ENCODE measurements around the gene FBXO45.
"Not testable (repeated sequence)": the region's sequence is repeated elsewhere in the genome, so short reads cannot be mapped to it uniquely, and the experiment has no call there.

FBXO45 gene

GRCh38 chr3:196568246-196569002 is at the start of gene FBXO45, which contains the start of gene WDR53:
Gene FBXO45 (plus strand): TSS chr3:196568660. CDS start chr3:196568985, 325 bp downstream.
Gene WDR53 (minus strand): TSS chr3:196568554. CDS start chr3:196561475, 7,079 bp downstream.
- DNase-seq = peak; percentile 98

GRCh38 chr3:196518966-196519717 is 49.3 kb upstream of the FBXO45 start:
- peak; percentile 74 for DNase-seq

GRCh38 chr3:196519718-196520082 is 48.8 kb upstream of the FBXO45 start:
- no peak for DNase-seq

GRCh38 chr3:196521291-196521690 is 47.2 kb upstream of the FBXO45 start:
- not testable (repeated sequence) for DNase-seq

- DNase-seq = no peak
These were observed 44.6 kb upstream of the FBXO45 start for GRCh38 chr3:196523841-196524240.

- DNase-seq = no peak
These were observed 43.9 kb upstream of the FBXO45 start for GRCh38 chr3:196524527-196524926.

GRCh38 chr3:196525141-196525540 is 43.3 kb upstream of the FBXO45 start:
- no peak for DNase-seq

- peak; percentile 41 for DNase-seq
These were observed 39.7 kb upstream of the FBXO45 start for GRCh38 chr3:196528639-196529233.

- DNase-seq = no peak
These were observed 37.0 kb upstream of the FBXO45 start for GRCh38 chr3:196531418-196531817.

GRCh38 chr3:196533260-196533681 is 35.2 kb upstream of the FBXO45 start:
- DNase-seq = no peak

- DNase-seq = no peak
These were observed 31.0 kb upstream of the FBXO45 start for GRCh38 chr3:196537319-196537984.

- DNase-seq = no peak
These were observed 26.6 kb upstream of the FBXO45 start for GRCh38 chr3:196541684-196542445.

- no peak for DNase-seq
These were observed 23.9 kb upstream of the FBXO45 start for GRCh38 chr3:196544491-196544992.

GRCh38 chr3:196546537-196546936 is 21.9 kb upstream of the FBXO45 start:
- no peak for DNase-seq

- DNase-seq = no peak
These were observed 21.4 kb upstream of the FBXO45 start for GRCh38 chr3:196547067-196547466.

- not testable (repeated sequence) for DNase-seq
These were observed 19.1 kb upstream of the FBXO45 start for GRCh38 chr3:196549312-196549711.

- DNase-seq = not testable (repeated sequence)
These were observed 18.3 kb upstream of the FBXO45 start for GRCh38 chr3:196550172-196550571.

GRCh38 chr3:196552253-196552652 is 16.2 kb upstream of the FBXO45 start:
- no peak for DNase-seq

- DNase-seq = no peak
These were observed 14.9 kb upstream of the FBXO45 start for GRCh38 chr3:196553551-196553950.

- no peak for DNase-seq
These were observed 14.3 kb upstream of the FBXO45 start for GRCh38 chr3:196554205-196554604.

- DNase-seq = no peak
These were observed 13.2 kb upstream of the FBXO45 start for GRCh38 chr3:196555295-196555694.

GRCh38 chr3:196557236-196557635 is 11.2 kb upstream of the FBXO45 start:
- DNase-seq = no peak

Measured in COR-L47 (cell line).